ENCODE data around the gene PTPA. TPM values are rescaled to one million over a fixed set of nuclear protein-coding genes. Genes with fewer than 3 reads are reported as not detected.
"Not testable (repeated sequence)": the region's sequence is repeated elsewhere in the genome, so short reads cannot be mapped to it uniquely, and the experiment has no call there.

PTPA gene
- total RNA-seq, 2 donors from 2014 or later, result 113 to 131 TPM

DNA sequence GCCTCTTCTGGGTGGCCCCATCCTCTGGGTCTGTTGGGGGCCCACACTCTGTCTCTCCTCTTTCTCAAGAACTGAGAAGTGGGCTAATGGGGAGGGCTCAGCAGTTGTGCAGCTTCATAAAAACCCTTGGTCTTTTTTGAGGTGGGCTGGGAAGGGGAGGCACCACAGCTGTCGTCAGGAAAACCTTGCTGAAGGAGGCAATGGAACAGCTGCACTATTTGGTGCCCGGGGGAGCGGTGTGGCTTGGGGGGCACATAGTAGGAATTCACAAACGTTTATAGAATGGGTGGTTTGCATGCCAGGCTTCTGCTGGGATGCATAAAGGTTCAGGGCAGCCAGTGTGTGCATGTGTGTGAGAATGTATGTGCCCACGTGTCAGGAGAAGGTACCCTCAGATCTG is 70.0 kb downstream of the PTPA start:
- intact Hi-C loops (cut with DNase I), result no loop called here
- no peak for DNase-seq
- ATAC-seq, result no peak

DNA sequence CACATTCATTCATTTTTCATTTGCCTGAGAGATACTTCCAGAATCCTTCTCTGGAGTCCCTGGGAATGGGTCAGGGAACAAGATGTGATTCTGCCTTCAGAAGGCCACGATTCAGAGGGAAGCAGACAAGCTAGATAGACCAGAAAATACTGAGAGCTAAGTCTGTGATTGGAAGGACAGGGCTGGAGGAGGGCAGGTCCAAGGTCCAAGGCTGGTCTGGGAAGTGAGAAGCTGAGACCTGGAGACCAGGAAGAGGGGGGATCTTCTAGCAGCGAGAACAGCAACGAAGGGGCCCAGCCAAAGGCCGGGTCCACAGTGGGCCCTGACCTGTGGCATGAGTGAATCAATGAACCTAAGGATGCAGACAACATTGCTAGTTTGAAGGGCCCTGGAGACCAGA is 70.9 kb downstream of the PTPA start:
- intact Hi-C loops (cut with DNase I), result no loop called here
- no peak for DNase-seq
- no peak for ATAC-seq

- DNase-seq (peak; percentile 55), ATAC-seq (no peak)
- intact Hi-C loops (cut with DNase I), result no loop called here
Observed at GRCh38 chr9:129182625-129183494, 71.6 kb downstream of the PTPA start.

DNA sequence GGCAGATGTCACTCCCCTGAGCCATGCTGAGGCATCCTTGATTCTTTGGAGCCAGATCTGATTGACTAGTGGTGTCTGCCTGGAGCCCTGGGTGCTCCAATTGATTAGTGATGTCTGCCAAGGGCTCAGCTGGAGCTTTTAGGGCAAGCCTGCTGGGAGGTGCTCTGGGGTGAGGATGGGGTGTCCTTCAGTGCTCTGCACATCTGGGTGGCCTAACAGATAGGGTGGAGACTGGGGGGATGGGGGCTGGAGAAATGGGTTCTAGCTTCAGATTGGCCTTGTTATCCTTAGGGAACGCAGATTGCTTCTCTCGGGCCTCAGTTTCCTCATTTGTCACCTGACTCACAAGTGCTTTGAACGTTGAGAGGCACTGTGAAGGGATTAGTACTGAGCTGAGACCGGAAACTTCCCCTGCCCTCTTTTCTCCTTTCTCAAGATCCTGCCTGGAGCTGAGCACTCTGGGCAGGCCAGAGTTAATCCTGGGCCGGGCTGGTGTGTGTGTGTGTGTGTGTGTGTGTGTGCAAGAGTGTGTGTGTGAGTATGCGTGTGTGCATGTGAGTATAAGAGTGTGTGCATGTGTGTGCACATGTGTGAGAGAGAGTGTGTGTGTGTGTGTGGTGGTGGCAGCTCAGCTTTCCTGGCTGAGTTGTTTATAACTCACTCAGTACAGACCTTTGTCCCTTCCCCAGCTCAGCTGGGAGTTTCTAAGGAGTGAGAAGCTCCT is 72.4 kb downstream of the PTPA start:
- intact Hi-C loops (cut with DNase I), result no loop called here
- DNase-seq, result no peak
- no peak for ATAC-seq

DNA sequence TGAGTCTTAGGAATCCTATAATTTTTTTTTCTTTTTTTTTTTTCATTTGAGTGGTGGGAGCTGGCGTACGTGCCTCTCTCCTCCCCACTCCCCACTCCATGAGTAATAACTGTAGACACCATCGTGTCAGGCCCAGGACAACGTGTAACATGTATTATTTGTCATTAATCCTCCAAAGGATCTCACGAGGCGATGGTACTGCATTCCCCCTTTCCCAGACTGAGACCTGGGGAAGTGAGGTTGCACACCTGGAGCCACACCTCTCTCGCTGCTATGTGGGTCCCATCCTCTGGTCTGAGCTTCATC is 73.0 kb downstream of the PTPA start:
- intact Hi-C loops (cut with DNase I), result no loop called here
- DNase-seq (no peak), ATAC-seq (no peak)

GRCh38 chr9:129184596-129185122 is 73.4 kb downstream of the PTPA start:
- intact Hi-C loops (cut with DNase I), result no loop called here
- ATAC-seq, result no peak
- no peak for DNase-seq

DNA sequence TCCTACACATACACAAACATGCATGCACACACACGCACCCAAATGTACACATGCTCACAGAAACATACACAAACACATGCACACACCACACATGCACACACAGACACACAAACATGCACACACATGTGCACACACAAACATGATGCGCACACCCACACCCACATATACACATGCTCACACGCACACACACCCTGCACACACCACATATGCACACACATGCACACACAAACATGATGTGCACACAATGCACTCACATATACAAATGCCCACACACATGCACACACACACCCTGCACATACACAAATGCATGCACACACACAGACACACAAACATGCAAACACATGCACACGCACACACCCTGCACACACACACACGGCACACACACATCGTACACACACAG is 74.2 kb downstream of the PTPA start:
- ATAC-seq (no peak), DNase-seq (no peak)
- intact Hi-C loops (cut with DNase I), result no loop called here

GRCh38 chr9:129185991-129186390 is 74.8 kb downstream of the PTPA start:
- intact Hi-C loops (cut with DNase I), result no loop called here
- ATAC-seq (no peak), DNase-seq (no peak)

GRCh38 chr9:129187042-129187441 is 75.8 kb downstream of the PTPA start:
- DNase-seq (no peak), ATAC-seq (no peak)
- intact Hi-C loops (cut with DNase I), result no loop called here

DNA sequence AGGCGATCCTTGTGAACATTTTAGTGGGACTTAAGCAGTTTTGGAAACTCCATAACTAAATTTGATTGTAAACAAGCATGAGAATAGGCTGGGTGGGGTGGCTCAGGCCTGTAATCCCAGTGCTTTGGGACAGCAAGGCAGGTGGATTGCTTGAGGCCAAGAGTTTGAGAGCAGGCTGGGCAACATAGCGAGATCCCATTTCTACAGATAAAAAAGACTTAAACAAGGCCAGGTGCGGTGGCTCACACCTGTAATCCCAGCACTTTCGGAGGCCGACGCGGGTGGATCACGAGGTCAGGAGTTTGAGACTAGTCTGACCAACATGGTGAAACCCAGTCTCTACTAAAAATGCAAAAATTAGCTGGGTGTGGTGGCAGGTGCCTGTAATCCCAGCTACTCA is 78.8 kb downstream of the PTPA start:
- DNase-seq; ATAC-seq; intact Hi-C loops (cut with DNase I): not testable (repeated sequence)

- intact Hi-C loops (cut with DNase I), result no loop called here
- DNase-seq (no peak), ATAC-seq (no peak)
Observed at GRCh38 chr9:129191234-129191633, 80.0 kb downstream of the PTPA start.

- DNase-seq, result no peak
- ATAC-seq, result no peak
- intact Hi-C loops (cut with DNase I), result no loop called here
Observed at GRCh38 chr9:129193655-129194054, 82.4 kb downstream of the PTPA start.

- intact Hi-C loops (cut with DNase I), result no loop called here
- ATAC-seq (no peak), DNase-seq (no peak)
Observed at GRCh38 chr9:129194221-129194620, 83.0 kb downstream of the PTPA start.

DNA sequence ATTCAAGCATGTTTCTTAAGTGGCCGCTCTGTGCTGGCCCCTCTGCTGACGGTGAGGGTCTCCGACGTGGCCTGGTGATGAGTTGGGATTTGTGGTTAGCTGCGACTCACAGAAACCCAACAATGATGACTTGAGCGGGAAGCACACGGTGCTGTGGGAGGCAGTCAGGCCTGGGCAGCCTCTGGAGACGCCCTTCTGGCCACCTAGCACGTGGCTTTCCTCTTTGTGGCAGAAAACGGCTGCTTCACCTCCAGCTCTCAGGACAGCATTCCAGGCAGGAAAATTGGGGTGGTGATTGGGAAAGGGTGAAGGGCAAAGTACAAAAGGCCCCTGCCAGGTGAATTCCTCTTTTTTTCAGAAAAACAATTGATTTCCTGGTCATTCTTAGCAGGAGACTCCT is 84.4 kb downstream of the PTPA start:
- ATAC-seq (no peak), DNase-seq (no peak)
- intact Hi-C loops (cut with DNase I), result no loop called here

DNA sequence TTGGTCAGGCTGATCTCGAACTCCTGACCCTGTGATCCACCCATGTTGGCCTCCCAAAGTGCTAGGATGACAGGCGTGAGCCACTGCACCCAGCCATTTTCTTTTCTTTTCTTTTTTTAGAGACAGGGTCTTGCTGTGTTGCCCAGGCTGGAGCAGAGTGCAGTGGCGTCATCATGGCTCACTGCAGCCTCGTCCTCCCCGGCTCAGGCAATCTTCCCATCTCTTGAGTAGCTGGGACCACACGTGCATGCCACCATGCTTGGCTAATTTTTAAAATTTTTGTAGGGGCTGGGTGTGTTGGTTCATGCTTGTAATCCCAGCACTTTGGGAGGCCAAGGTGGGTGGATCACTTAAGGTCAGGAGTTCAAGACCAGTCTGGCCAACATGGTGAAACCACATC is 85.8 kb downstream of the PTPA start:
- ATAC-seq; DNase-seq; intact Hi-C loops (cut with DNase I): not testable (repeated sequence)

DNA sequence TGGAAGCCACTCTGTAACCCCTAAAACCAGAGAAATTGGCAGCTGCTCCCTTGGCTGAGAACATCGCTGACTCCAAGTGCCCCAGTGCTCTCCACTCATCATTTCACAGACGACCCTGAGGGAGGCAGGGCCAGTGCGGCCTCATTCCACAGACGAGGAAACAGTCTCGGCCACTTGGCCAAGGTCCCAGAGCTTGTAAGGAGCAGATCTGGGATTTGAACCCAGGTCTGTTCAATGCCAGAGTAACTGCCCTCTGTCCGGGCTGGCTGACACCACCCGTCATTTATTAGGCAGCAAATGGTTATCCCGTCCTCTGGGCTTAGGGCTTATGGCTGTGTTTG is 86.7 kb downstream of the PTPA start:
- ATAC-seq, result peak; percentile 17 to 40
- intact Hi-C loops (cut with DNase I), result no loop called here
- peak; percentile 52 for DNase-seq

Other genes with a start within 250 kb of the PTPA start
- gene KYAT1, start 229.5 kb upstream of the PTPA start, total RNA-seq, result 10 to 100 TPM; 10.4 to 10.8 TPM
- 10 to 100 TPM; 23.7 to 47.8 TPM for gene LRRC8A, start 229.3 kb upstream of the PTPA start, total RNA-seq
- 10 to 100 TPM; 21.4 to 28.2 TPM for gene PHYHD1, start 190.4 kb upstream of the PTPA start, total RNA-seq
- 10 to 100 TPM in 1 of 2 donors, 1 to 10 TPM in 1; 9.3 to 11.3 TPM for gene DOLK, start 163.8 kb upstream of the PTPA start, total RNA-seq
- 10 to 100 TPM; 14.8 to 30.0 TPM for gene NUP188, start 163.7 kb upstream of the PTPA start, total RNA-seq
- 10 to 100 TPM; 35.5 to 39.6 TPM for gene SH3GLB2, start 83.1 kb upstream of the PTPA start, total RNA-seq
- gene MIGA2, start 74.8 kb upstream of the PTPA start, total RNA-seq, result 10 to 100 TPM; 31.8 to 36.3 TPM
- gene DOLPP1, start 30.3 kb upstream of the PTPA start, total RNA-seq, result 1 to 10 TPM; 4.5 to 5.0 TPM
- gene CRAT, start 622 bp upstream of the PTPA start, total RNA-seq, result 10 to 100 TPM; 58.4 to 61.1 TPM
- 10 to 100 TPM in 1 of 2 donors, 1 to 10 TPM in 1; 5.4 to 13.1 TPM for gene IER5L, start 66.8 kb downstream of the PTPA start, total RNA-seq

Data from left cardiac atrium (tissue), 4 donors.